Sigmoid colon (tissue), 4 donors: ENCODE data around the gene OR6C2.

Experiments used
- EP300 ChIP-seq, 4 donors: sonication (generic); formaldehyde crosslinking; IDR thresholded peaks; one replicate each; pipeline ENCODE4 v1.6.1; 2017; ENCODE audit warnings: antibody characterized with exemption in 4 of 4
- POLR2A ChIP-seq, 2 donors: fragments of 450-650 bp; IDR thresholded peaks; one replicate each; pipeline ENCODE4 v1.6.1; 2016; ENCODE audit warnings: antibody characterized with exemption in 2 of 2, mild to moderate bottlenecking in 2 of 2, moderate library complexity in 2 of 2
- TF ChIP-seq, protein P1 (sequence below), 4 experiments: fragments of 450-650 bp in 3 of 4; fragments of 200-600 bp in 1 of 4; IDR thresholded peaks; one replicate each; pipeline ENCODE4 v1.5.1; 2016 to 2019; ENCODE audit warnings: antibody characterized with exemption in 4 of 4, mild to moderate bottlenecking in 3 of 4, moderate library complexity in 2 of 4

DNA sequence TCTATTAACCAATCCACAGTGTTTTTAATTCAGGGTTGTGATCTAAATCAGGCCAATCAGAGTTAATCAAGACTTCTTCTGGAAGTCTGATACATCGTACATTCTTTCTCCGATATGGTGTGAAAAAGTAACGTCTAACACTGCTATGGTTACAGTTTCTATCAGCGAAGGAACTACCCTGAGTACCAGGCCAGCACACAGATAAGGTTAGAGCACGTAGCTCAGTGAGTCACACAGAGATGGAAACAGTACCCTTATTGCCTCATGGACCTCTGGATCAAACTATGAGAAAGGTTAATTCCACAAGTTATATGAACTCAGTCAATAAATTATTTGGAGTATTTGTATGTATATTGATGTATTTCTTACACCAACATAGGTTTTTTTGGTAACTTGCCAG, 51.6 kb downstream of the OR6C2 start:
- TF ChIP-seq, protein P1, sequence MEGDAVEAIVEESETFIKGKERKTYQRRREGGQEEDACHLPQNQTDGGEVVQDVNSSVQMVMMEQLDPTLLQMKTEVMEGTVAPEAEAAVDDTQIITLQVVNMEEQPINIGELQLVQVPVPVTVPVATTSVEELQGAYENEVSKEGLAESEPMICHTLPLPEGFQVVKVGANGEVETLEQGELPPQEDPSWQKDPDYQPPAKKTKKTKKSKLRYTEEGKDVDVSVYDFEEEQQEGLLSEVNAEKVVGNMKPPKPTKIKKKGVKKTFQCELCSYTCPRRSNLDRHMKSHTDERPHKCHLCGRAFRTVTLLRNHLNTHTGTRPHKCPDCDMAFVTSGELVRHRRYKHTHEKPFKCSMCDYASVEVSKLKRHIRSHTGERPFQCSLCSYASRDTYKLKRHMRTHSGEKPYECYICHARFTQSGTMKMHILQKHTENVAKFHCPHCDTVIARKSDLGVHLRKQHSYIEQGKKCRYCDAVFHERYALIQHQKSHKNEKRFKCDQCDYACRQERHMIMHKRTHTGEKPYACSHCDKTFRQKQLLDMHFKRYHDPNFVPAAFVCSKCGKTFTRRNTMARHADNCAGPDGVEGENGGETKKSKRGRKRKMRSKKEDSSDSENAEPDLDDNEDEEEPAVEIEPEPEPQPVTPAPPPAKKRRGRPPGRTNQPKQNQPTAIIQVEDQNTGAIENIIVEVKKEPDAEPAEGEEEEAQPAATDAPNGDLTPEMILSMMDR (IDR thresholded peaks at IDR 0.05), result no peak
- TF ChIP-seq POLR2A (IDR thresholded peaks at IDR 0.05), result no peak
- TF ChIP-seq EP300 (IDR thresholded peaks at IDR 0.05), result no peak
